Measurements from ENCODE around the gene FAXDC2. TPM values are rescaled to one million over a fixed set of nuclear protein-coding genes. Genes with fewer than 3 reads are reported as not detected.
A peak's percentile ranks its signal among the peaks of the same experiment; 100 is the strongest.

The FAXDC2 gene
- total RNA-seq, 1 donor from 2014 or later, result 79.0 TPM

- ATAC-seq (no peak), DNase-seq (no peak)
- Histone ChIP-seq H3K36me3 (no peaks in the 10 kb centered on the region), H3K4me1 (peaks cover 67% of the 10 kb centered on the region), H3K27me3 (no peaks in the 10 kb centered on the region), H3K9me3 (no peaks in the 10 kb centered on the region), H3K27ac (peak overlapping the region; percentile 17), H3K4me3 (no peak overlapping the region)
- intact Hi-C loops (cut with DNase I), result no loop called here
- no peak for TF ChIP-seq CTCF (IDR thresholded peaks at IDR 0.05)
Observed at GRCh38 chr5:154782812-154783592, 67.4 kb downstream of the FAXDC2 start.

DNA sequence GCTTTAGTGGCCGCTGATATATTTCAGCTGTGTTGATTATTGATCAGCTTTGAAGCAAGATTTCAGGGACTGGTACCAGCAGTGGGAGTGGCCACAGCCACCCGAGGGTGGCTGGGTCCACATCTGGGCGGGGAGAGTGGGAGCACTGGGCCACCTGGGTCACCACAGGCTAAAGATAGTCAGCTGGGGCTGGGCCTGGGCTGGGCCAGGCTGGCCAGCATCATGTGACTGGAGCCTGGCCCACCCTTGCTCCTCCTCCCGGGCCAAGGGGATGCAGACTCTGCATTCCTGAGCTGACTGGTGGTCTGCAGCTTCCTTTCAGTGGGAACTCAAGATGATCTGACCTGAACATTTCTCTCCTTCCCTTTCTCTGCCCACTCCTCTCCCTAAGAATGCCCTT, 68.1 kb downstream of the FAXDC2 start:
- H3K9me3 ChIP-seq, result no peaks in the 10 kb centered on the region
- no peak for TF ChIP-seq CTCF (IDR thresholded peaks at IDR 0.05)
- no peak overlapping the region for H3K4me3 ChIP-seq
- H3K36me3 ChIP-seq, result no peaks in the 10 kb centered on the region
- DNase-seq (no peak), ATAC-seq (peak; percentile 32)
- peaks cover 62% of the 10 kb centered on the region for H3K4me1 ChIP-seq
- intact Hi-C loops (cut with DNase I), result no loop called here
- no peaks in the 10 kb centered on the region for H3K27me3 ChIP-seq
- H3K27ac ChIP-seq, result no peak overlapping the region

- ATAC-seq (no peak), DNase-seq (no peak)
- Histone ChIP-seq H3K36me3 (no peaks in the 10 kb centered on the region), H3K27me3 (no peaks in the 10 kb centered on the region), H3K4me1 (peaks cover 56% of the 10 kb centered on the region), H3K27ac (no peak overlapping the region), H3K9me3 (no peaks in the 10 kb centered on the region), H3K4me3 (no peak overlapping the region)
- intact Hi-C loops (cut with DNase I), result no loop called here
- no peak for TF ChIP-seq CTCF (IDR thresholded peaks at IDR 0.05)
Observed at GRCh38 chr5:154780128-154780527, 70.3 kb downstream of the FAXDC2 start.

DNA sequence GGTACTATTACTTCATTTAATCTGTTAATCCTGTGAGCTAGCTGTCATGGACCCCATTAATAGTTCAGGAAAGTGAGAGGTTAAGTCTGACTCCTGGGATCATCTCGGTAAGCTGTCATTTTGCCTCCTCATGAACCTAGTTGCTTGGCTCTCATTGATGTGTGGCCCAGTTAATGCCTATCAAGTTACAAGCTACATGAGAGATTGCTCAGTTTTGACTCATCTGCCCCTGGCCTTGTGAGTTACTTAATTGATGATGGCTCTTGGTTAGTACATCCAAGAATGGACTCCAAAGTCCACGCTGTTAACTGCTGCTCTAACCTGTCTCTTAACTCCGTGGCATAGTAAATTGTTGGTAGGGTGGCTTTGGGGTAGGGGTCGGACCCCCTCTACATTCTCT, 71.3 kb downstream of the FAXDC2 start:
- intact Hi-C loops (cut with DNase I), result no loop called here
- DNase-seq, result no peak
- H3K4me3 ChIP-seq, result no peak overlapping the region
- H3K36me3 ChIP-seq, result no peaks in the 10 kb centered on the region
- no peaks in the 10 kb centered on the region for H3K9me3 ChIP-seq
- H3K4me1 ChIP-seq, result peaks cover 49% of the 10 kb centered on the region
- ATAC-seq, result no peak
- no peak overlapping the region for H3K27ac ChIP-seq
- H3K27me3 ChIP-seq, result no peaks in the 10 kb centered on the region
- no peak for TF ChIP-seq CTCF (IDR thresholded peaks at IDR 0.05)

DNA sequence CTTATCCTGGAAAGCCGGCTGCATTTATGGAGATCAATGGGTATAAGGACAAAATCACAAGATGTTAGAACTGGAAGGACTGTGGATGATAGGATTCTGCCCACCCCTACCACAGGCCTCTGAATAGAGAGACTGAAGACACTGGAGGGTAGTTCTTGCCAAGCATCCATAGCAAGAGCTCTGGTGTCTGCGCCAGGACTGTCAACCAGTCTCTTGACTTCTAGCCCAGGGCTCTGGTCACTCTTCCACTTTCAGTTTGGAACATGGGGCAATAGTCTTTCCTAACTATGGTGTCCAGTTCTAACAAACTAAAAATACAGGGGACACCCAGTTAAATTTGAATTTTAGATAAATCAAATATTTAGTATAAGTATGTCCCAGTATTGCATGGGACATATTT, 71.9 kb downstream of the FAXDC2 start:
- ATAC-seq (no peak), DNase-seq (no peak)
- no peaks in the 10 kb centered on the region for H3K27me3 ChIP-seq
- no peak overlapping the region for H3K4me3 ChIP-seq
- peaks cover 44% of the 10 kb centered on the region for H3K4me1 ChIP-seq
- TF ChIP-seq CTCF (IDR thresholded peaks at IDR 0.05), result no peak
- no peaks in the 10 kb centered on the region for H3K36me3 ChIP-seq
- H3K9me3 ChIP-seq, result no peaks in the 10 kb centered on the region
- no peak overlapping the region for H3K27ac ChIP-seq
- intact Hi-C loops (cut with DNase I), result no loop called here

Data from upper lobe of right lung (tissue), 1 donor.